Endothelial cell (in vitro differentiated cells): ENCODE data around the gene IFITM1. TPM values are rescaled to one million over a fixed set of nuclear protein-coding genes. Genes with fewer than 3 reads are reported as not detected.

Experiments used
- DNase-seq: peaks from one replicate; pipeline ENCODE4 v3.0.0; 2021; ENCODE audit warnings: low spot score
- H3K27ac Mint-ChIP-seq: one replicate; pipeline ENCODE4 v1.8.0; 2021; ENCODE audit warnings: mixed read lengths, inconsistent platforms; ENCODE audit not compliant: unreplicated experiment
- H3K27me3 Mint-ChIP-seq: one replicate; pipeline ENCODE4 v1.8.0; 2021; ENCODE audit warnings: mild to moderate bottlenecking, moderate library complexity, mixed read lengths, inconsistent platforms; ENCODE audit not compliant: unreplicated experiment
- H3K36me3 Mint-ChIP-seq: one replicate; pipeline ENCODE4 v1.8.0; 2021; ENCODE audit warnings: mild to moderate bottlenecking, low read depth, mixed read lengths, inconsistent platforms; ENCODE audit not compliant: unreplicated experiment
- H3K4me1 Mint-ChIP-seq: one replicate; pipeline ENCODE4 v1.8.0; 2021; ENCODE audit warnings: mild to moderate bottlenecking, mixed read lengths, inconsistent platforms; ENCODE audit not compliant: unreplicated experiment
- H3K4me3 Mint-ChIP-seq: one replicate; pipeline ENCODE4 v1.8.0; 2021; ENCODE audit warnings: mild to moderate bottlenecking, mixed read lengths, inconsistent platforms; ENCODE audit not compliant: unreplicated experiment
- H3K9me3 Mint-ChIP-seq: one replicate; pipeline ENCODE4 v1.8.0; 2021; ENCODE audit warnings: mixed read lengths, inconsistent platforms; ENCODE audit not compliant: unreplicated experiment
- total RNA-seq: library from RNA; stranded (reverse); fragmentation: NEBNext Ultra II Directional; extraction: Animal tissue kit (Norgen Biotek cat#: 25700); gene quantifications from one replicate; pipeline ENCODE4 v1.2.1, GENCODE V29; 2021; ENCODE audit not compliant: unreplicated experiment
- TF ChIP-seq, protein P1 (sequence below): fragments of 200-600 bp; sonication (generic); IDR thresholded peaks from one replicate; pipeline ENCODE4 v1.5.0; 2021; ENCODE audit warnings: antibody characterized with exemption; ENCODE audit not compliant: unreplicated experiment

Gene IFITM1
- total RNA-seq, 1 donor from 2014 or later, result 23.4 TPM

DNA sequence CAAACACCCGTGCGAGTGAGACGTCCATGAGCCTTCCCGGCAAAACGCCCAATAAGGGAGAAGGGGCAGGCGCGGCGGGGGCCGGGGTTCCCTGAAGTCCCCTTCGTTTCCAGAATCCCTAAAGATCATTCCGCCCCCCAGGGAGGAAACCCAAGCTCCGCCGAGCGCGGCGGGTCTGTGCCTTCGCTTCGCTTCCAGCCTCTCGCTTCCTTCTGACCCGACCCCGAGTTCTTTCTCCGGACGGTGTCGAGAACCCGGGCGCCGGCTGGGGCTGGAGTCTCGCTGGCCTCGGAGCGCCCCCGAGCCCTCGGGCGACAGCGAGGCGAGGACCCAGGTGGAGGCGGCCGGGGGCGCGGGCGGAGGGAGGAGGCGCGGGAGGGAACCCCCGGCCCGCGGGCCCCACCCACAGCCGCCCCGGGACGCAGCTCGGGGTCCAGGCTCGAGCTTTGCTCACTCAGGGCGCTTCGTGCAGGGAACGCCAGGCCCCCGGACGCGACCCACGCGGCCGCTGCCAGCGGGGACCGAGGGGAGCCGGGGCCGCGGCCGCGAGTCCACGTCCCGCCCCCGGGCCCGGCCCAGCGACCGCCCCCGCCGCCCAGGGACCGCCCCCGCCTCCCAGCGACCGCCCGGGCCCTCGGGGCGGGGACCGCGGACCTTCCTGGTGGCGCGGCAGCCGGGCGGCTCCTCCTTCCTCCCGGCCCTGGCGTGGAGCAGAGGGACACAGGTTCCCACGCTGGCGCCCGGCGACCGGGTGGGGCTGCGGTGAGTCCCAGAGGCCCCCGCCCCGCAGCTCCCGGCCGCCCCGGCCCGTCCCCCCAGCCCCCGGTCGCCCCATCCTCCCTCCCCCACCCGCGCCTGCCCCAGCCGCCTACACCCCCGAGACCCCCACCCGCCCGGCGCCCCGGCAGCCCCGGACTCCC lies 25.1 kb upstream of the IFITM1 start, which contains the start of gene PGGHG:
PGGHG (plus strand) TSS at position 649 of the 920 bp plus-strand sequence. CDS start 691 bp downstream, outside the sequence.
- TF ChIP-seq, protein P1, sequence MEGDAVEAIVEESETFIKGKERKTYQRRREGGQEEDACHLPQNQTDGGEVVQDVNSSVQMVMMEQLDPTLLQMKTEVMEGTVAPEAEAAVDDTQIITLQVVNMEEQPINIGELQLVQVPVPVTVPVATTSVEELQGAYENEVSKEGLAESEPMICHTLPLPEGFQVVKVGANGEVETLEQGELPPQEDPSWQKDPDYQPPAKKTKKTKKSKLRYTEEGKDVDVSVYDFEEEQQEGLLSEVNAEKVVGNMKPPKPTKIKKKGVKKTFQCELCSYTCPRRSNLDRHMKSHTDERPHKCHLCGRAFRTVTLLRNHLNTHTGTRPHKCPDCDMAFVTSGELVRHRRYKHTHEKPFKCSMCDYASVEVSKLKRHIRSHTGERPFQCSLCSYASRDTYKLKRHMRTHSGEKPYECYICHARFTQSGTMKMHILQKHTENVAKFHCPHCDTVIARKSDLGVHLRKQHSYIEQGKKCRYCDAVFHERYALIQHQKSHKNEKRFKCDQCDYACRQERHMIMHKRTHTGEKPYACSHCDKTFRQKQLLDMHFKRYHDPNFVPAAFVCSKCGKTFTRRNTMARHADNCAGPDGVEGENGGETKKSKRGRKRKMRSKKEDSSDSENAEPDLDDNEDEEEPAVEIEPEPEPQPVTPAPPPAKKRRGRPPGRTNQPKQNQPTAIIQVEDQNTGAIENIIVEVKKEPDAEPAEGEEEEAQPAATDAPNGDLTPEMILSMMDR, result no peak
- H3K4me3 Mint-ChIP-seq, result peak within 1 kb of the TSS; percentile 86
- H3K9me3 Mint-ChIP-seq, result peaks cover under 1% of the 10 kb centered on the region
- H3K36me3 Mint-ChIP-seq, result peaks cover 2% of the 10 kb centered on the region
- H3K4me1 Mint-ChIP-seq, result no peaks in the 10 kb centered on the region
- peak; percentile 69 for DNase-seq
- peaks cover 16% of the 10 kb centered on the region for H3K27me3 Mint-ChIP-seq
- no peak within 1 kb of the TSS for H3K27ac Mint-ChIP-seq

DNA sequence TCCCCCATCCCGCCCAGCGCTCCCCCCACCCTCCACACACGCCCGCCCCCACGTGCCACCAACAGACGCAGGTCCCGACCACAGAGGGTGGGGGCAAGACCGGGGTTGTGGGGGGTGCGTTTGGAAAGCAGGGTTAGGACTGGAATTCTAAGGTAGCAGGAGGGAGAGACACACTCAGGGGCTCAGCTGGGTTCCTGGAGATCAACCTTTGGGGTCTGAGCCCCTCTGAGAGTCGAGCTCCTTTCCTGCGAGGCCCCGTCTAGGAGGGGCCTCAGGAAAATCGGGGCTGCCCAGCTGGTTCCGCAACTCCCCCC lies 24.5 kb upstream of the IFITM1 start:
- TF ChIP-seq, protein P1, result no peak
- no peak for DNase-seq
- Mint-ChIP-seq H3K27me3 (peaks cover 15% of the 10 kb centered on the region), H3K36me3 (no peaks in the 10 kb centered on the region), H3K4me3 (peak overlapping the region; percentile 85), H3K27ac (no peak overlapping the region), H3K9me3 (no peaks in the 10 kb centered on the region), H3K4me1 (no peaks in the 10 kb centered on the region)

DNA sequence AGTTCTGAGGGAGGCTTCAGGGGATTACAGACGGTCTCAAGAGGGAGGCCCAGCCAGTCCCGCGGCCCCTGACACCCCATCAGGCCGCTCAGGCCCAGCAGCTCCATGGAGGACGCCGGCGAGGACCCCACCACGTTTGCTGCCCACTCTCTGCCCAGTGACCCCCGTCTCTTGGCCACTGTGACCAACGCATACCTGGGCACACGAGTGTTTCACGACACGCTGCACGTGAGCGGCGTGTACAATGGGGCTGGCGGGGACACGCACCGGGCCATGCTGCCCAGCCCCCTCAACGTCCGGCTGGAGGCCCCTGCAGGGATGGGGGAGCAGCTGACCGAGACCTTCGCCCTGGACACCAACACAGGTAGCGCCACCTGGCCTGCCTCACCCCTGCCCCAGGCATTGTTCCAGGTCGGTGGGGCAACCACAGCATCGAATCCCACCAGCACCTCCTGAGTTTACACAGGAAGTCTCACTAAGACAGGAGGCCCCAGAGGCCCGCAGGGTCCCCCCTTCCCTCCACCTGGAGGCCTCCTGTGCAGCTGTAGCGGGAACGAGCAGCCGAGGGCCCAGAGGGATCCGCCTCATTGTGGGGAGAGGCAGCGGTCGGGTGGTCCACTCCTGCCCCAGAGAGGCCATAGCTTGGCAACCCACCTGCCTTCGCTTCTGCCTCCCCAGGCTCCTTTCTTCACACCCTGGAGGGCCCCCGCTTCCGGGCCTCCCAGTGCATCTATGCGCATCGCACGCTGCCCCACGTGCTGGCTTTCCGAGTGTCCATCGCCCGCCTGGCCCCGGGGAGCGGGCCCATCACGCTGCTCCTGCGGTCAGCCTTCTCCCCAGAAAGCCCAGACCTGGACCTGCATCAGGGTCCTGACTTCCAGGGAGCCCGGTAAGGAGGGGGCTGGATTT lies 23.9 kb upstream of the IFITM1 start:
- Mint-ChIP-seq H3K4me1 (no peaks in the 10 kb centered on the region), H3K9me3 (no peaks in the 10 kb centered on the region), H3K4me3 (peak overlapping the region; percentile 56), H3K36me3 (no peaks in the 10 kb centered on the region), H3K27ac (no peak overlapping the region), H3K27me3 (peaks cover 15% of the 10 kb centered on the region)
- no peak for DNase-seq
- TF ChIP-seq, protein P1, result no peak

DNA sequence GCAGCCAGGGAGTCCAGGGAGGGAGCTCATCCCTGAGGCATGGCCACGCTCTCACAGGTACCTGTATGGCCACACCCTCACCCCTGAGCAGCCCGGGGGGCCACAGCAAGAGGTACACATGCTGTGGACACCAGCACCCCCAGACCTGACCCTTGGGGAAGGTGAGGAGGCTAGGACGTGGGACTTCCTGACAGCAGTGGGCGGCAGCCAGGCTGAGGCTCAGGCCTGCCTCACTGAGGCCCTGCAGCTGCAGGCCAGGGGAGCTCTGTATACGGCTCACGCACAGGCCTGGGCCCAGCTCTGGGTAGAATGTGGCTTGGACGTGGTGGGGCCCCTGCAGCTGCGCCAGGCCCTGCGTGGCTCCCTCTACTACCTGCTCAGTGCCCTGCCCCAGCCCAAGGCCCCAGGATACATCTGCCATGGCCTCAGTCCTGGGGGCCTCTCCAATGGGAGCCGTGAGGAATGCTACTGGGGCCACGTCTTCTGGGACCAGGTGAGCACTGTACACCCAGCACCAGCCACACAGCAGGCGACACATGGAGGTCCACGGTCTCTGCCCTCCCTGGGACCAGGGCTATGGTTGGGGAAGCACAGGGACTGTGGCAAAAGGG lies 23.1 kb upstream of the IFITM1 start:
- no peak overlapping the region for H3K4me3 Mint-ChIP-seq
- no peak overlapping the region for H3K27ac Mint-ChIP-seq
- DNase-seq, result no peak
- no peaks in the 10 kb centered on the region for H3K4me1 Mint-ChIP-seq
- TF ChIP-seq, protein P1, result no peak
- no peaks in the 10 kb centered on the region for H3K9me3 Mint-ChIP-seq
- H3K27me3 Mint-ChIP-seq, result peaks cover 15% of the 10 kb centered on the region
- no peaks in the 10 kb centered on the region for H3K36me3 Mint-ChIP-seq
